Ovary (tissue), 9 donors: ENCODE data around the gene CHERP. TPM values are rescaled to one million over a fixed set of nuclear protein-coding genes. Genes with fewer than 3 reads are reported as not detected.

ENCODE experiments used
- DNase-seq, 5 donors: peaks; one replicate each; pipeline ENCODE4 v3.0.0-alpha.2; 2019 to 2020
- H3K27ac ChIP-seq, 2 donors: fragments of 200-600 bp; one replicate each; pipeline versions ENCODE4 v1.5.1 to v1.8.0; 2019 to 2022
- H3K27me3 ChIP-seq: fragments of 200-600 bp; one replicate; pipeline ENCODE4 v1.8.0; 2022
- H3K36me3 ChIP-seq: fragments of 200-600 bp; sonication (generic); one replicate; pipeline ENCODE4 v1.5.1; 2019
- H3K4me1 ChIP-seq: one replicate; pipeline ENCODE4 v1.8.1; 2013; ENCODE audit warnings: mild to moderate bottlenecking, moderate library complexity; ENCODE audit not compliant: insufficient read depth
- H3K4me3 ChIP-seq: fragments of 200-600 bp; sonication (generic); one replicate; pipeline ENCODE4 v1.5.1; 2017
- H3K9me3 ChIP-seq, 2 donors: fragments of 200-600 bp in 1 of 2; sonication (generic) in 1 of 2; one replicate each; pipeline versions ENCODE4 v1.5.1 to v1.8.1; 2013 to 2019; ENCODE audit warnings: mild to moderate bottlenecking in 1 of 2, moderate library complexity in 1 of 2
- CTCF ChIP-seq, 3 donors: fragments of 450-650 bp in 2 of 3; fragments of 200-600 bp in 1 of 3; IDR thresholded peaks; one replicate each; pipeline versions ENCODE4 v1.5.1 to v1.8.0; 2016 to 2022; ENCODE audit warnings: antibody characterized with exemption in 3 of 3, mild to moderate bottlenecking in 1 of 3
- EP300 ChIP-seq: sonication (generic); formaldehyde crosslinking; IDR thresholded peaks from one replicate; pipeline ENCODE4 v1.6.1; 2017; ENCODE audit warnings: antibody characterized with exemption
- POLR2A ChIP-seq: fragments of 450-650 bp; IDR thresholded peaks from one replicate; pipeline ENCODE4 v1.6.1; 2017; ENCODE audit warnings: antibody characterized with exemption, mild to moderate bottlenecking, moderate library complexity
- WGBS, 3 donors: extraction: QIAGEN DNeasy Blood & Tissue Kit in 1 of 3; methylation state at CpG; one replicate each; pipeline versions ENCODE4 v1.1.5 to v1.1.7; 2013 to 2017; 5-methylcytosine and 5-hydroxymethylcytosine counted together
- intact Hi-C, 4 donors: fragments of 100-400 bp; cut with DNase I; formaldehyde crosslinking; loops; one replicate each; pipeline versions ENCODE4 v1.11.0 to v1.15.1; 2022 to 2023
- polyA plus RNA-seq, 2 donors: library from polyadenylated mRNA; stranded (reverse); fragments of 200-250 nt in 1 of 2; fragments of 350-450 nt in 1 of 2; fragmentation: Illumina TruSeq in 1 of 2; extraction: RNeasy Lipid Tissue Mini Kit (QIAGEN cat#74804) in 1 of 2; gene quantifications; one replicate each; pipeline ENCODE4 v1.2.3, GENCODE V29; 2013 to 2014
- total RNA-seq, 7 donors: library from RNA; depleted of rRNA in 2 of 7; stranded (reverse); fragments of >200 nt in 2 of 7; fragmentation: NEBNext Ultra II Directional in 3 of 7; extraction: Animal tissue kit (Norgen Biotek cat#: 25700) in 3 of 7; gene quantifications; one replicate each; pipeline versions ENCODE4 v1.1.0 to v1.2.4, GENCODE V29; 2016 to 2023
- donor health status: DM: no; HTN: no; CAD: no; lungs with moderate emphysema.
- donor health status: DM: no; HTN: no; CAD: no.
- donor health status: Bipolar disorder and iron deficiency.
- donor health status: DM: yes; HTN: yes; CAD: no.
- donor health status: DM: no; HTN: no; CAD: no.
- donor health status: DM: yes; HTN: yes; CAD: no.

CHERP gene
- total and polyA plus RNA-seq, 9 donors = 5.9 to 52.6 (median 39.7) TPM

GRCh38 chr19:16576690-16577530, 34.7 kb upstream of the CHERP start:
- no peak for DNase-seq
- TF ChIP-seq EP300 = no peak
- TF ChIP-seq POLR2A = no peak
- no peak for TF ChIP-seq CTCF (IDR thresholded peaks at IDR 0.05)
- Histone ChIP-seq H3K4me3 (no peak overlapping the region), H3K4me1 (peaks cover 8% of the 10 kb centered on the region), H3K27ac (no peak overlapping the region), H3K36me3 (no peaks in the 10 kb centered on the region), H3K9me3 (no peaks in the 10 kb centered on the region), H3K27me3 (no peaks in the 10 kb centered on the region)
- 81 to 88% (median 83%) methylated on average over 41 to 52 of the region's 52 CpGs for WGBS, 3 donors
- intact Hi-C loops = loop anchor here in 1 of 4 donors (5.0 kb wide), 1 partner anchor 50 kb away; the partner anchor contains the start of gene MED26

DNA sequence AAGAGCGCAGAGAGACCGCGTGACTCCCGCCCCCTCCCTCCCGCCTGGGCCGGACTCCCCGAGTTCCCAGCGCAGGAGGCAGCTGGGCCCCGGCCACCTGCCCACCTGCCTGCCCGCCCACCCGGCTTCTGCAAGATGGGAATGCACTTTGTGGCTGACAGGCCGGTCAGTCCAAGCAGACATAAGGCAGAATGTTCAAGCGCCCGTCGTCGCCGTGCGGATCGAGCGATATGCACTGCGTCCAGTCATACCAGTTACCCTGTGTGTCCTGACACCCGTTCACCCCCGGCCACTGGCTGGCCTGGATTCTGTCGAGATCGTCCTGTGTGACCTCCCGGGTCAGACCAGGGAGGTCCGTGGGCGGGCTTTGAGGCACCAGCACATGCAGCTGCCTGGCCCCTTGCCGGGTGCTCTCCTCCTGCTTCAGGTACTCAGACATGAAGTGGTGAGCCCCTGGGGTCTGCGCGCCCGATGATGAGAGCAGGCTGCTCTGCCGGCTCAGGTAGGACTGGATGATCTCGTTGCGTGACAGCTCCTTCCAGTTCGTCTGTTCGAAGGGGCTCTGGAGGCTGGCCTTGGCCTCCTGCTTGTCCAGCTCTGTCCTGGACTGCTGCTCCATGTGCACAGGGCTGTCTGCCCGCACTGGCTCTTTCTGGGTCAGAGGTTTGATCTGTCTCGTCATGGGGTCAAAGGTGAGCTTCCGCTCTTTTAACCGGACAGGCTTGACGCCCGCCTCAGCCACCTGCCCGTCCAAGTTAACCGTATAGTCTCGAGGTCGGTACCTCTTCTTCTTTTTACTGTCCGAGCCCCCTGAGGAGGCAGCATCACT, 33.8 kb upstream of the CHERP start:
- Histone ChIP-seq H3K9me3 (no peaks in the 10 kb centered on the region), H3K4me3 (no peak overlapping the region), H3K36me3 (no peaks in the 10 kb centered on the region), H3K27me3 (no peaks in the 10 kb centered on the region), H3K4me1 (peaks cover 15% of the 10 kb centered on the region), H3K27ac (no peak overlapping the region)
- intact Hi-C loops = loop anchor here in 1 of 4 donors (5.0 kb wide), 1 partner anchor 51 kb away; the partner anchor contains the start of gene MED26
- WGBS, 3 donors = 71 to 79% (median 73%) methylated on average over 43 to 48 of the region's 48 CpGs
- TF ChIP-seq EP300 (no peak), POLR2A (no peak), CTCF (IDR thresholded peaks at IDR 0.05) (no peak)
- DNase-seq = no peak

GRCh38 chr19:16575282-16575681, 33.0 kb upstream of the CHERP start:
- Histone ChIP-seq H3K27ac (no peak overlapping the region), H3K36me3 (no peaks in the 10 kb centered on the region), H3K4me1 (peaks cover 15% of the 10 kb centered on the region), H3K9me3 (no peaks in the 10 kb centered on the region), H3K27me3 (no peaks in the 10 kb centered on the region), H3K4me3 (no peak overlapping the region)
- WGBS, 3 donors = 78 to 96% (median 85%) methylated on average over 2 of the region's 2 CpGs
- no peak for DNase-seq
- intact Hi-C loops = loop anchor here in 1 of 4 donors (5.0 kb wide), 1 partner anchor 52 kb away; the partner anchor contains the start of gene MED26
- TF ChIP-seq CTCF (IDR thresholded peaks at IDR 0.05) (no peak), POLR2A (no peak)

DNA sequence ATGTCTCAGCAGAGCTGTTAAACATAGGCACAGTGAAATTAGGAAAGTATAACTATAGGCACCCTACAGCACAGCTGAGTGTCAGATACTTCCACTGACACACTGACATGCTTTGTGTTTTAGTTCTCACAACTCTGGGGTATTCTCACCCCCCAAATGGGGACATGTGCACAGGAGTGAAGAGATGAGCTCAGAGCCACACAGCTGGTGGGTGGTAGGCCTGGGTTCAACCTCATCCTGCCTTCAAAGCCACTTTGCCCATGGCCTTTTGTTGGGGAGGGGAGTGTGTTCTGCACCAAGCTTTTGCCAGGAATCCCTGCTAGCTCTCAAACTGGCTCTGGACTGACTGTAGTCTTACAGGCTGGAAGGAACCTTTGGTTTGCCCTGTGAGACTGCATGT, 31.7 kb upstream of the CHERP start:
- no peak overlapping the region for H3K27ac ChIP-seq
- no peaks in the 10 kb centered on the region for H3K36me3 ChIP-seq
- no peak for DNase-seq
- H3K9me3 ChIP-seq = no peaks in the 10 kb centered on the region
- H3K4me3 ChIP-seq = no peak overlapping the region
- no peak for TF ChIP-seq EP300
- TF ChIP-seq CTCF (IDR thresholded peaks at IDR 0.05) = no peak
- no peak for TF ChIP-seq POLR2A
- H3K27me3 ChIP-seq = no peaks in the 10 kb centered on the region
- peaks cover 15% of the 10 kb centered on the region for H3K4me1 ChIP-seq
- intact Hi-C loops = loop anchor here in 1 of 4 donors (5.0 kb wide), 1 partner anchor 53 kb away; the partner anchor contains the start of gene MED26
